Astrocyte (in vitro differentiated cells and primary cell): ENCODE measurements around the gene LGALS3BP.

Source experiments
- EZH2 ChIP-seq: IDR thresholded peaks from 2 replicates; pipeline ENCODE4 v1.6.1; 2012; ENCODE audit warnings: mild to moderate bottlenecking, low read length, inconsistent platforms; ENCODE audit not compliant: insufficient read depth
- TF ChIP-seq, protein P1 (sequence below): IDR thresholded peaks from 2 replicates; pipeline ENCODE4 v1.5.1; 2011; ENCODE audit warnings: low read depth, mild to moderate bottlenecking, inconsistent platforms, low read length, moderate library complexity; ENCODE audit not compliant: insufficient read depth

DNA sequence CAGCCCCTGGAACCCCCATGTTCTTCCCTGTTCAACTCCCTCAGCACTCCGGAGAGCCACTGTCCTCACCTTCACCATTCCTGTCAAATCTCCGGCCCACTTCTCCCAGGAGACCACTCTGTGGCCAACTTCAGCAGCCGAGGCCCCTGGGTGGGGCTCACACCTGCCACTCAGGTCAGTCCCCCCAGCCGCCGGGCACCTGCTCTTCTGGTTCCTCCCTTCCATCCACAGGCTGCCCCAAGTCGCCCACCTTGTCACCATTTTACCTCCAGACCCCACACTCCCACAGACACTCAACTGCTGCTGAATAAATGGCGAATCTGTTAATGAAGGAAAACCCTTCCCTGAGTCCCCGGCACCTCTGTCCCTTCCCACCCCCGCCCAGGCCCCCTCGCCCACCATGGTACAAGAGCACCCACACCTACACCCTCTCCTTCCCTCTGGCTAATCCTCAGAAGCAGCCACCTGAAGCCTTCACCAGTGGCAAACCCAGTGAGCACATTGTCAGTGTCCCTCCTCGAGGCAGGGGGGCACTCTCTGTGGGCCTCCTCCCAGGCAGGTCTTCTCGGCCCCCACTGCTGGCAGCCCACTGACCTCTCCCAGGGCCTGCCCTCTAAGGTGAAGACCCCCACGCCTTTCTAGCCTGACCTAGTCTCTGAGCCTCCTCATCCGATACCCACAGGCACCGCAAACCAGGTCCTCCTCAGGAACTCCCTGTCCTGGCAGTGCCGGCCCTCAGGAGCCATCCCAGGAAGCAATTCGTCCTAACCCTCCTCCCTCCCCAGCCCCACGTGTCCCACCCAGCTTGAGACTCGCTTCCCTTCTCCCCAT, 21.7 kb upstream of the LGALS3BP start:
- TF ChIP-seq, protein P1, sequence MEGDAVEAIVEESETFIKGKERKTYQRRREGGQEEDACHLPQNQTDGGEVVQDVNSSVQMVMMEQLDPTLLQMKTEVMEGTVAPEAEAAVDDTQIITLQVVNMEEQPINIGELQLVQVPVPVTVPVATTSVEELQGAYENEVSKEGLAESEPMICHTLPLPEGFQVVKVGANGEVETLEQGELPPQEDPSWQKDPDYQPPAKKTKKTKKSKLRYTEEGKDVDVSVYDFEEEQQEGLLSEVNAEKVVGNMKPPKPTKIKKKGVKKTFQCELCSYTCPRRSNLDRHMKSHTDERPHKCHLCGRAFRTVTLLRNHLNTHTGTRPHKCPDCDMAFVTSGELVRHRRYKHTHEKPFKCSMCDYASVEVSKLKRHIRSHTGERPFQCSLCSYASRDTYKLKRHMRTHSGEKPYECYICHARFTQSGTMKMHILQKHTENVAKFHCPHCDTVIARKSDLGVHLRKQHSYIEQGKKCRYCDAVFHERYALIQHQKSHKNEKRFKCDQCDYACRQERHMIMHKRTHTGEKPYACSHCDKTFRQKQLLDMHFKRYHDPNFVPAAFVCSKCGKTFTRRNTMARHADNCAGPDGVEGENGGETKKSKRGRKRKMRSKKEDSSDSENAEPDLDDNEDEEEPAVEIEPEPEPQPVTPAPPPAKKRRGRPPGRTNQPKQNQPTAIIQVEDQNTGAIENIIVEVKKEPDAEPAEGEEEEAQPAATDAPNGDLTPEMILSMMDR = no peak
- TF ChIP-seq EZH2 = no peak
